ENCODE results near the gene JARID2. TPM values are rescaled to one million over a fixed set of nuclear protein-coding genes. Genes with fewer than 3 reads are reported as not detected.

JARID2 gene
- polyA plus RNA-seq, 1 donor from 2014 or later, result 25.5 TPM

- Histone ChIP-seq H3K36me3 (ENCODE audit: insufficient read depth, low read length) (no peaks in the 10 kb centered on the region), H3K27ac (ENCODE audit: low read length) (no peak overlapping the region), H3K4me3 (ENCODE audit: low read length) (no peak overlapping the region), H3F3A (ENCODE audit: insufficient read depth, low read length, poor library complexity, severe bottlenecking) (no peaks in the 10 kb centered on the region), H3K9ac (ENCODE audit: low read length) (no peak overlapping the region), H3K9me3 (ENCODE audit: low read length) (no peaks in the 10 kb centered on the region), H2AFZ (ENCODE audit: low read depth, low read length) (no peak overlapping the region), H4K20me1 (ENCODE audit: insufficient read depth) (no peaks in the 10 kb centered on the region), H3K4me2 (ENCODE audit: low read length) (no peak overlapping the region), H3K27me3 (ENCODE audit: insufficient read depth, low read depth, low read length) (no peaks in the 10 kb centered on the region), H3K79me2 (replicated peaks; ENCODE audit: insufficient read depth, low read length) (peaks cover 86% of the 10 kb centered on the region), H3K9me2 (ENCODE audit: insufficient read depth, low read length) (no peaks in the 10 kb centered on the region)
- TF ChIP-seq EP300 (conservative IDR thresholded peaks at IDR 0.05; ENCODE audit: poor library complexity, severe bottlenecking) (no peak), SMC3 (conservative IDR thresholded peaks at IDR 0.05; ENCODE audit: poor library complexity) (no peak), TAF1 (IDR thresholded peaks at IDR 0.05; ENCODE audit: low read depth) (no peak), POLR2AphosphoS5 (IDR thresholded peaks at IDR 0.05) (no peak), REST (IDR thresholded peaks at IDR 0.05; ENCODE audit: borderline replicate concordance) (no peak), CTCF (IDR thresholded peaks at IDR 0.05; ENCODE audit: poor library complexity, severe bottlenecking) (no peak), EZH2 (IDR thresholded peaks at IDR 0.05; ENCODE audit: borderline replicate concordance, insufficient read depth, low read length, poor library complexity, severe bottlenecking) (no peak), MXI1 (conservative IDR thresholded peaks at IDR 0.05; ENCODE audit: poor library complexity, severe bottlenecking) (no peak), RAD21 (conservative IDR thresholded peaks at IDR 0.05) (no peak)
Observed at GRCh38 chr6:15346315-15346714, 100.4 kb downstream of the JARID2 start.

- no peaks in the 10 kb centered on the region for H3K27me3 ChIP-seq (ENCODE audit: insufficient read depth, low read depth, low read length)
- peaks cover 72% of the 10 kb centered on the region for H3K79me2 ChIP-seq (replicated peaks; ENCODE audit: insufficient read depth, low read length)
- H3K9me2 ChIP-seq (ENCODE audit: insufficient read depth, low read length), result no peaks in the 10 kb centered on the region
- H3F3A ChIP-seq (ENCODE audit: insufficient read depth, low read length, poor library complexity, severe bottlenecking), result no peaks in the 10 kb centered on the region
- H3K9ac ChIP-seq (ENCODE audit: low read length), result no peak overlapping the region
- H2AFZ ChIP-seq (ENCODE audit: low read depth, low read length), result no peak overlapping the region
- no peaks in the 10 kb centered on the region for H3K36me3 ChIP-seq (ENCODE audit: insufficient read depth, low read length)
- H3K4me2 ChIP-seq (ENCODE audit: low read length), result no peak overlapping the region
- H4K20me1 ChIP-seq (ENCODE audit: insufficient read depth), result no peaks in the 10 kb centered on the region
- no peak overlapping the region for H3K27ac ChIP-seq (ENCODE audit: low read length)
- H3K9me3 ChIP-seq (ENCODE audit: low read length), result no peaks in the 10 kb centered on the region
- H3K4me3 ChIP-seq (ENCODE audit: low read length), result no peak overlapping the region
- TF ChIP-seq CTCF (IDR thresholded peaks at IDR 0.05; ENCODE audit: poor library complexity, severe bottlenecking) (no peak), TAF1 (IDR thresholded peaks at IDR 0.05; ENCODE audit: low read depth) (no peak), RAD21 (conservative IDR thresholded peaks at IDR 0.05) (no peak), EZH2 (IDR thresholded peaks at IDR 0.05; ENCODE audit: borderline replicate concordance, insufficient read depth, low read length, poor library complexity, severe bottlenecking) (no peak), POLR2AphosphoS5 (IDR thresholded peaks at IDR 0.05) (no peak)
Observed at GRCh38 chr6:15348528-15348927, 102.7 kb downstream of the JARID2 start.
